ENCODE data around the gene ITPR2. TPM values are rescaled to one million over a fixed set of nuclear protein-coding genes. Genes with fewer than 3 reads are reported as not detected.
"Not testable (repeated sequence)": the region's sequence is repeated elsewhere in the genome, so short reads cannot be mapped to it uniquely, and the experiment has no call there.

Gene ITPR2
- total RNA-seq, 2 experiments from 2014 or later: 25.6 to 44.7 TPM

DNA sequence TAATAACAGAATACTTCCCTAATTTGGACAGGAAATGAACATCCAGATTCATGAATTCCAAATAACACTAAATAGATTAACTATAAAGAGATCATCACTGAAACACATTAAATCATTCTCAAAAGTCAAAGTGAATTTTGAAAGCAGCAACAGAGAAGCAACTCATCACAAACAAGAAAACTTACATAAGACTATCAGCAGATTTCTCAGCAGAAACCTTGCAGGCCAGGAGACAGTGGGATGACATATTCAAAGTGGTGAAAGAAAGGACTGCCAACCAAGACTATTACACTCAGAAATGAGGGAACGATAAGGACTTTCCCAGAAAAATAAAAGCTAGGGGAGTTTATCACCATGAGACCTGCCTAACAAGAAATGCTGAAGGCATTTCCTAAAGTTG, 70.8 kb downstream of the ITPR2 start:
- Histone ChIP-seq H3K9me2 (ENCODE audit: insufficient read depth, low read length) (no peaks in the 10 kb centered on the region), H2AFZ (ENCODE audit: low read length) (no peak overlapping the region), H3K79me2 (ENCODE audit: insufficient read depth, low read depth, low read length) (no peaks in the 10 kb centered on the region), H3K4me3 (ENCODE audit: low read depth, low read length, poor library complexity, severe bottlenecking) (no peak overlapping the region), H3K27ac (ENCODE audit: low read depth, low read length, poor library complexity, severe bottlenecking) (no peak overlapping the region), H4K20me1 (ENCODE audit: insufficient read depth, low read length) (no peaks in the 10 kb centered on the region), H3K36me3 (ENCODE audit: insufficient read depth, low read length) (no peaks in the 10 kb centered on the region; the same call in 1 of the 2 replicates), H3K9me3 (ENCODE audit: low read length) (peaks cover 27% of the 10 kb centered on the region), H3K4me2 (ENCODE audit: low read length) (no peak overlapping the region), H3K4me1 (ENCODE audit: insufficient read depth, low read length, poor library complexity, severe bottlenecking) (no peaks in the 10 kb centered on the region)
- BruUV-seq (replicated peaks): no TSS peak
- CTCF ChIA-PET (ENCODE audit: unreplicated experiment): no interaction called here
- TF ChIP-seq EZH2phosphoT487 (IDR thresholded peaks at IDR 0.05; ENCODE audit: borderline replicate concordance, low read depth, low read length) (no peak), CTCF (conservative IDR thresholded peaks at IDR 0.05; ENCODE audit: low read length) (no peak)
- intact Hi-C loops (cut with micrococcal nuclease; ENCODE audit: unreplicated experiment): no loop called here
- no peak for DNase-seq (ENCODE audit: low spot score)
- POLR2A ChIA-PET: interaction anchor here (0.6 kb wide), 1 partner anchor 35 kb away, joined by 3 read pairs; no protein-coding TSS in a partner anchor

- Histone ChIP-seq H3K4me1 (ENCODE audit: insufficient read depth, low read length, poor library complexity, severe bottlenecking) (no peaks in the 10 kb centered on the region), H3K27ac (ENCODE audit: low read depth, low read length, poor library complexity, severe bottlenecking) (no peak overlapping the region), H3K4me3 (ENCODE audit: low read depth, low read length, poor library complexity, severe bottlenecking) (no peak overlapping the region), H2AFZ (ENCODE audit: low read length) (no peak overlapping the region), H3K36me3 (ENCODE audit: insufficient read depth, low read length) (no peaks in the 10 kb centered on the region; the same call in 1 of the 2 replicates), H3K79me2 (ENCODE audit: insufficient read depth, low read depth, low read length) (no peaks in the 10 kb centered on the region), H3K9me3 (ENCODE audit: low read length) (peaks cover 27% of the 10 kb centered on the region), H3K4me2 (ENCODE audit: low read length) (no peak overlapping the region), H4K20me1 (ENCODE audit: insufficient read depth, low read length) (no peaks in the 10 kb centered on the region), H3K9me2 (ENCODE audit: insufficient read depth, low read length) (no peaks in the 10 kb centered on the region)
- no peak for TF ChIP-seq EZH2phosphoT487 (IDR thresholded peaks at IDR 0.05; ENCODE audit: borderline replicate concordance, low read depth, low read length)
- no peak for TF ChIP-seq CTCF (conservative IDR thresholded peaks at IDR 0.05; ENCODE audit: low read length)
- no TSS peak for BruUV-seq (replicated peaks)
- ChIA-PET POLR2A (no interaction called here), CTCF (ENCODE audit: unreplicated experiment) (no interaction called here)
- no peak for DNase-seq (ENCODE audit: low spot score)
- intact Hi-C loops (cut with micrococcal nuclease; ENCODE audit: unreplicated experiment): no loop called here
Measured at GRCh38 chr12:26761775-26762174, 71.2 kb downstream of the ITPR2 start.

GRCh38 chr12:26760657-26761293, 72.2 kb downstream of the ITPR2 start:
- Histone ChIP-seq H3K27ac (ENCODE audit: low read depth, low read length, poor library complexity, severe bottlenecking) (no peak overlapping the region), H2AFZ (ENCODE audit: low read length) (no peak overlapping the region), H3K4me2 (ENCODE audit: low read length) (no peak overlapping the region), H3K36me3 (ENCODE audit: insufficient read depth, low read length) (no peaks in the 10 kb centered on the region; the same call in 1 of the 2 replicates), H4K20me1 (ENCODE audit: insufficient read depth, low read length) (no peaks in the 10 kb centered on the region), H3K4me1 (ENCODE audit: insufficient read depth, low read length, poor library complexity, severe bottlenecking) (no peaks in the 10 kb centered on the region), H3K9me2 (ENCODE audit: insufficient read depth, low read length) (no peaks in the 10 kb centered on the region), H3K9me3 (ENCODE audit: low read length) (peaks cover 34% of the 10 kb centered on the region), H3K79me2 (ENCODE audit: insufficient read depth, low read depth, low read length) (no peaks in the 10 kb centered on the region), H3K4me3 (ENCODE audit: low read depth, low read length, poor library complexity, severe bottlenecking) (no peak overlapping the region)
- intact Hi-C loops (cut with micrococcal nuclease; ENCODE audit: unreplicated experiment): no loop called here
- ChIA-PET CTCF (ENCODE audit: unreplicated experiment) (no interaction called here), POLR2A (no interaction called here)
- no TSS peak for BruUV-seq (replicated peaks)
- TF ChIP-seq CTCF (conservative IDR thresholded peaks at IDR 0.05; ENCODE audit: low read length): no peak
- no peak for DNase-seq (ENCODE audit: low spot score)

DNA sequence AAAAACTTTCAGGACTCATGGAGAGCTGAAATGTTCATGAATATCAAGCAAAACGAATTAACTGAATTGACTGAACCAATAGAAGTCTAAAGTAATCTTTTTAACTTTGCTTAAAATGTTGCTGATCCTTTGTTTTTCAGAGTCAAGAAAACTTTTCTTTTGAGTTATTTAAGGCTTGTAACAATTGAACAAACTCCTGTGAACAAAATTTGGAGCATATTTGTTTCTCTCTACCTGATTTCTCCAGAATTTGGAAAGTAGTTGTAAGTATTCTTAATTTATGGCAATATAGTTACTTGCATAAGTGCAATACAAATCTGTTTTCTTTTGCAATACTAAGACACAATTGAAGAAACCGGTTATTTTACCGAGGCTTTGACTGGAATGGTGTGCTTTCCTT, 77.6 kb downstream of the ITPR2 start:
- H3K36me3 ChIP-seq (ENCODE audit: insufficient read depth, low read length); H3K79me2 ChIP-seq (ENCODE audit: insufficient read depth, low read depth, low read length); H3K4me2 ChIP-seq (ENCODE audit: low read length); CTCF ChIA-PET (ENCODE audit: unreplicated experiment); H3K27ac ChIP-seq (ENCODE audit: low read depth, low read length, poor library complexity, severe bottlenecking); BruUV-seq (replicated peaks); H3K4me3 ChIP-seq (ENCODE audit: low read depth, low read length, poor library complexity, severe bottlenecking); H3K9me2 ChIP-seq (ENCODE audit: insufficient read depth, low read length); intact Hi-C loops (cut with micrococcal nuclease; ENCODE audit: unreplicated experiment); H2AFZ ChIP-seq (ENCODE audit: low read length); H4K20me1 ChIP-seq (ENCODE audit: insufficient read depth, low read length); H3K4me1 ChIP-seq (ENCODE audit: insufficient read depth, low read length, poor library complexity, severe bottlenecking): not testable (repeated sequence)
- peak; percentile 9 for DNase-seq (ENCODE audit: low spot score)
- POLR2A ChIA-PET: interaction anchor here (1.1 to 1.4 kb wide), 2 partner anchors 8 to 11 kb away, joined by 3 to 4 read pairs; no protein-coding TSS in a partner anchor
- peaks cover 29% of the 10 kb centered on the region; the same call in 1 of the 2 replicates for H3K9me3 ChIP-seq (ENCODE audit: low read length)
